H1 (cell line): ENCODE measurements around the gene DAB2IP. TPM values are rescaled to one million over a fixed set of nuclear protein-coding genes. Genes with fewer than 3 reads are reported as not detected.

ENCODE experiments used
- CHD7 ChIP-seq: fragments of 300-600 bp; sonication (generic); IDR thresholded peaks from 2 replicates; pipeline ENCODE4 v1.7.1; 2012; ENCODE audit warnings: low read length, moderate library complexity, mild to moderate bottlenecking, inconsistent platforms; ENCODE audit not compliant: insufficient replicate concordance
- EGR1 ChIP-seq: IDR thresholded peaks from 2 replicates; pipeline ENCODE4 v1.6.1; 2011; ENCODE audit warnings: low read depth, low read length, borderline replicate concordance
- GABPA ChIP-seq: IDR thresholded peaks from 2 replicates; pipeline ENCODE4 v1.6.1; 2011; ENCODE audit warnings: mild to moderate bottlenecking, low read length, moderate library complexity, borderline replicate concordance; ENCODE audit not compliant: insufficient read depth
- HDAC6 ChIP-seq: IDR thresholded peaks from one replicate; pipeline ENCODE4 v1.7.1; 2012; ENCODE audit warnings: low read depth, mild to moderate bottlenecking, inconsistent platforms, low read length, moderate library complexity
- polyA plus RNA-seq, 7 experiments: library from polyadenylated mRNA; depleted of rRNA in 3 of 7; stranded (reverse) in 5 of 7; unstranded in 2 of 7; fragments of >200 nt in 5 of 7; fragments of 200-250 nt in 2 of 7; gene quantifications; 1 replicate in 5 of 7; 2 replicates in 1 of 7; 4 replicates in 1 of 7; pipeline versions ENCODE4 v1.2.1 to v1.2.3, GENCODE V29; 2011 to 2013; ENCODE audit warnings: missing spikeins in 2 of 7, mixed read lengths in 2 of 7
- total RNA-seq: library from RNA; stranded (reverse); fragmentation: NEBNext Ultra II Directional; extraction: Animal tissue kit (Norgen Biotek cat#: 25700); gene quantifications from 2 replicates; pipeline ENCODE4 v1.2.1, GENCODE V29; 2021
- TF ChIP-seq, protein P1 (sequence below): IDR thresholded peaks from 2 replicates; pipeline ENCODE4 v1.6.1; 2012; ENCODE audit warnings: low read length, inconsistent platforms

DAB2IP gene
- total and polyA plus RNA-seq, 2 of the 8 experiments (the other 6 are each of a cell fraction or from before 2014, with no cell fraction given), result 19.7 to 39.5 TPM

DNA sequence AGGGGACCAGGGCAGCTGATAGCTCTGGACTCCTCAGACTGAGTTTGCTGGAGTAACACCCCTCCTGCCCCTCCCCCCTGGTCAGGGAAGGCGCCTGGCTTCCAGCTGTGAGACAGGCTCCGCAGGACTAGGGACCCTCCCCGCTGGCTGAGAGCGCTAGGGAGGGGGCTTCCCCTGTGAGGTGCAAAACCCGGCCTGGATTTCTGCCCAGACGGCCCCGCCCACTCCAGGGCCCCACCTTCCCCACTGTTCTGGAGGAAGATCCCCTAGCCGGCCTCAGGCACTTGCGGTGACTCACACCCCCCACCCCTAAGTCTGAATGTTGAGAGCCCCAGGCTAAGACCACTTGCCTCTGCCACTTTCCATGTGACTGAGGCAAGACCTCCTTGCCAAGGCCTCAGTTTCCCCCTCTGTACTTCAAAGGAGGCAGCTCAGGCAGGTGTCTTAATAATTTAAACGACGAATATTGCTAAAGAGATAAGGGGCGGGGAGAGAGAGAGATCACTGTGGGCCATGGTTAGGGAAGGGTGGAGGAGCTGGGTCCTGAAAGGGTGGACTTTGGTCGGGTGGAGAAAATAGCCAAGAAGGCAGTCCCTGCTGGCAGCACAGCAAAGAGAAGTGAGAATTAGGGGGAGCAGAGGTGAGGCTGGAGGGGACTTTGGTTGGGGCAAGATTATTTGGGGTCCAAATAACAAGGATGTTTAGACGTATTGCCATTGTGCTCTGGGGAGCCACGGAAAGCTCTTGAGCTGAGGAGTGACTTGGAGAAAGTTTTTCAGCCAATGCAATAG lies 1.0 kb upstream of the DAB2IP start (continued):
- TF ChIP-seq GABPA, result peak; percentile 64; the same call in 1 of the 2 replicates
- no peak for TF ChIP-seq CHD7
- TF ChIP-seq HDAC6, result no peak
- TF ChIP-seq, protein P1, sequence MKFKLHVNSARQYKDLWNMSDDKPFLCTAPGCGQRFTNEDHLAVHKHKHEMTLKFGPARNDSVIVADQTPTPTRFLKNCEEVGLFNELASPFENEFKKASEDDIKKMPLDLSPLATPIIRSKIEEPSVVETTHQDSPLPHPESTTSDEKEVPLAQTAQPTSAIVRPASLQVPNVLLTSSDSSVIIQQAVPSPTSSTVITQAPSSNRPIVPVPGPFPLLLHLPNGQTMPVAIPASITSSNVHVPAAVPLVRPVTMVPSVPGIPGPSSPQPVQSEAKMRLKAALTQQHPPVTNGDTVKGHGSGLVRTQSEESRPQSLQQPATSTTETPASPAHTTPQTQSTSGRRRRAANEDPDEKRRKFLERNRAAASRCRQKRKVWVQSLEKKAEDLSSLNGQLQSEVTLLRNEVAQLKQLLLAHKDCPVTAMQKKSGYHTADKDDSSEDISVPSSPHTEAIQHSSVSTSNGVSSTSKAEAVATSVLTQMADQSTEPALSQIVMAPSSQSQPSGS, result no peak
- peak; percentile 78 for TF ChIP-seq EGR1
- TF ChIP-seq, all 59 proteins: peak for 10
